Brain microvascular endothelial cell (primary cell): ENCODE results near the gene NFIB.

ENCODE experiments used
- DNase-seq: peaks from one replicate; pipeline ENCODE4 v3.0.0-alpha.2; 2020
- H3K27ac ChIP-seq: fragments of 250-450 bp; sonication (Bioruptor Pico); 2 replicates; pipeline ENCODE4 v1.5.1; 2020; ENCODE audit warnings: mild to moderate bottlenecking, moderate library complexity
- H3K27me3 ChIP-seq: fragments of 250-450 bp; sonication (Bioruptor Pico); replicated peaks from 2 replicates; pipeline ENCODE4 v1.5.1; 2020; ENCODE audit warnings: mild to moderate bottlenecking
- H3K36me3 ChIP-seq: fragments of 250-450 bp; sonication (Bioruptor Pico); replicated peaks from 2 replicates; pipeline ENCODE4 v1.5.1; 2020; ENCODE audit warnings: mild to moderate bottlenecking
- H3K4me3 ChIP-seq: 2 replicates; pipeline ENCODE4 v1.5.1; 2011; ENCODE audit warnings: low read depth, mild to moderate bottlenecking, control low read depth, low read length, moderate library complexity
- in situ Hi-C: cut with HindIII; loops from 2 replicates; pipeline ENCODE4 v1.10.0; 2017; ENCODE audit warnings: low sequenced_read_pairs, low pct_ligation_motif_present
- TF ChIP-seq, protein P1 (sequence below): IDR thresholded peaks from 2 replicates; pipeline ENCODE4 v1.5.1; 2011; ENCODE audit warnings: low read depth, mild to moderate bottlenecking, moderate library complexity, low read length, control low read depth, inconsistent platforms; ENCODE audit errors: missing control alignments

Gene NFIB

GRCh38 chr9:14316602-14317300, 2.8 kb upstream of the NFIB start:
- in situ Hi-C loops, result no loop called here
- TF ChIP-seq, protein P1, sequence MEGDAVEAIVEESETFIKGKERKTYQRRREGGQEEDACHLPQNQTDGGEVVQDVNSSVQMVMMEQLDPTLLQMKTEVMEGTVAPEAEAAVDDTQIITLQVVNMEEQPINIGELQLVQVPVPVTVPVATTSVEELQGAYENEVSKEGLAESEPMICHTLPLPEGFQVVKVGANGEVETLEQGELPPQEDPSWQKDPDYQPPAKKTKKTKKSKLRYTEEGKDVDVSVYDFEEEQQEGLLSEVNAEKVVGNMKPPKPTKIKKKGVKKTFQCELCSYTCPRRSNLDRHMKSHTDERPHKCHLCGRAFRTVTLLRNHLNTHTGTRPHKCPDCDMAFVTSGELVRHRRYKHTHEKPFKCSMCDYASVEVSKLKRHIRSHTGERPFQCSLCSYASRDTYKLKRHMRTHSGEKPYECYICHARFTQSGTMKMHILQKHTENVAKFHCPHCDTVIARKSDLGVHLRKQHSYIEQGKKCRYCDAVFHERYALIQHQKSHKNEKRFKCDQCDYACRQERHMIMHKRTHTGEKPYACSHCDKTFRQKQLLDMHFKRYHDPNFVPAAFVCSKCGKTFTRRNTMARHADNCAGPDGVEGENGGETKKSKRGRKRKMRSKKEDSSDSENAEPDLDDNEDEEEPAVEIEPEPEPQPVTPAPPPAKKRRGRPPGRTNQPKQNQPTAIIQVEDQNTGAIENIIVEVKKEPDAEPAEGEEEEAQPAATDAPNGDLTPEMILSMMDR, result no peak
- no peak for DNase-seq
- Histone ChIP-seq H3K27ac (no peak overlapping the region), H3K4me3 (peak overlapping the region; percentile 63), H3K36me3 (no peaks in the 10 kb centered on the region), H3K27me3 (no peaks in the 10 kb centered on the region)

DNA sequence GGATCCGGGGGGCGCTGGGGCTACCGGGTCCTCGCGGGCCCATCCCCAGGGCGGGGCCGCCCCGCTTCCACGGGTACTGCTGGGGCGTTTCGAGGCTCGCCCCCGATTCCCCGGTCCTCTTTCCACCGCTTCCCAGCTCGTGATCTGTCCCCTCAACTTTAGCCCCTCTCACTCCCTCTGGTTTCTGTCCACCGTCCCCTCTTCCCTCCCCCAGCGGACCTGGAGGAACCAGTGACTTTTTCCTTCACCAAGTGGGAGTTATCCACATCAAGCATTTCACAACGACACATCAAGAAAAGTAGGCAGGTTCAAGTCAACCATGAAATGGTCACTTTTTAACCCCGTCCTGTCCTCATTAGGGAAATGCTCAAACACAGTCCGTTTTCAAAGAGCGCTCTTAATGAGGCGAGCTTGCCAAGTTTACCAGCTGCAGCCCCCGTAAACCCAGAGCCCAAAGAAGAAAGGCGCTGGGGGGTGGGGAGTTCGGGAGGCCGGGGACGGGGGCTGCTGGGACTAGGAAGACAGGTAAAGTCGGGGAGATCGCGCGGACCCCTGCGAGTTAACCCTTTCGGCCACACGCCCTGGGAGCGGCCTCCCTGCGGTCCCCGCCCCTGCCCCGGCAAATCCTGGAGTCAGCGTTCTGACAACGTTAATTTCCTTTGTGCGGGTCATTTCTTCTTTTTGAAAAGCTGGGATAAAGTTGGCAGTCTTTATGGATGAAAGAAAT, 2.1 kb upstream of the NFIB start:
- no peaks in the 10 kb centered on the region for H3K27me3 ChIP-seq
- peak overlapping the region; percentile 21 for H3K27ac ChIP-seq
- TF ChIP-seq, protein P1, result no peak
- in situ Hi-C loops, result no loop called here
- no peaks in the 10 kb centered on the region for H3K36me3 ChIP-seq
- peak overlapping the region; percentile 63 for H3K4me3 ChIP-seq
- peak; percentile 22 for DNase-seq

- peak; percentile 78 for DNase-seq
- Histone ChIP-seq H3K27ac (peak overlapping the region; percentile 88), H3K4me3 (peak overlapping the region; percentile 73), H3K27me3 (no peaks in the 10 kb centered on the region), H3K36me3 (no peaks in the 10 kb centered on the region)
- in situ Hi-C loops, result no loop called here
- TF ChIP-seq, protein P1, result no peak
Measured at GRCh38 chr9:14314929-14315874, 1.3 kb upstream of the NFIB start.

DNA sequence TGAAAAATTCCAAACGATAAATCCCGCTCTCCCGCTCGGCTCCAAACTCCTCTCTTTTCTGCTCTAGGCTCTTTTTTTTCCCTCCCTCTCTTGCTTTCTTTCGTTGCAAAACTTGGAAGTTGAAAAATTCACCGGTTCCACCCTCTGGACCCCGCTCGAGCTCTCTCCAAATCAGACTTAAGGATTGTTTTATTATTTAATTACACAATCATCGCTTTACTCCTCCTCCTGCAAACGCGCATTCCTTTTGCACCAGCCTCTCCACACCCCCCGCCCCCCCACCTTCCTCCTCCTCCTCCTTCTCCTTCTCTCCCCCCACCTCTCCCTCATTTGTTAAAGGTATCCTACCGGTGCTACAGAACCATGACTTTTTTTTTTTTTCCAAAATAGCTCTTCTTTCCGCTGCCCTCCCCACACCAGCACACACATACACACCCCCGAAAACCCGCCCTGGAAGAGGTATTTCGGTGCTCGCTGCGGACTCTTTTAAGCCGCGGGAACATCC, 535 bp upstream of the NFIB start:
- Histone ChIP-seq H3K4me3 (peak overlapping the region; percentile 73), H3K36me3 (no peaks in the 10 kb centered on the region), H3K27me3 (no peaks in the 10 kb centered on the region), H3K27ac (peak overlapping the region; percentile 88)
- DNase-seq, result peak; percentile 90
- in situ Hi-C loops, result no loop called here
- TF ChIP-seq, protein P1, result no peak

- in situ Hi-C loops, result no loop called here
- Histone ChIP-seq H3K27me3 (no peaks in the 10 kb centered on the region), H3K36me3 (no peaks in the 10 kb centered on the region), H3K4me3 (peak overlapping the region; percentile 73), H3K27ac (peak overlapping the region; percentile 78)
- TF ChIP-seq, protein P1, result no peak
- peak; percentile 23 for DNase-seq
Measured at GRCh38 chr9:14313378-14313940, 482 bp downstream of the NFIB start.
